Astrocyte of the cerebellum (primary cell): ENCODE measurements around the gene HS2ST1.
"Not testable (repeated sequence)": the region's sequence is repeated elsewhere in the genome, so short reads cannot be mapped to it uniquely, and the experiment has no call there.

Source experiments
- DNase-seq: peaks from one replicate; pipeline ENCODE4 v3.0.0-alpha.2; 2011; ENCODE audit warnings: low read depth
- H3K4me3 ChIP-seq: 2 replicates; pipeline ENCODE4 v1.5.1; 2011; ENCODE audit warnings: mild to moderate bottlenecking, low read depth, low read length, moderate library complexity
- CTCF ChIP-seq: IDR thresholded peaks from 2 replicates; pipeline ENCODE4 v1.5.1; 2012; ENCODE audit warnings: low read length, low read depth, moderate library complexity, mild to moderate bottlenecking; ENCODE audit errors: missing control alignments
- in situ Hi-C: cut with HindIII; loops from 2 replicates; pipeline ENCODE4 v1.10.0; 2017; ENCODE audit warnings: low sequenced_read_pairs

HS2ST1 gene

GRCh38 chr1:86998727-86999126 is 84.3 kb downstream of the HS2ST1 start:
- TF ChIP-seq CTCF, result no peak
- H3K4me3 ChIP-seq, result no peak overlapping the region
- in situ Hi-C loops, result loop anchor here (5.0 kb wide), 1 partner anchor 34 kb away; no protein-coding TSS in a partner anchor
- peak; percentile 5 for DNase-seq

- no peak for DNase-seq
- no peak overlapping the region for H3K4me3 ChIP-seq
- no peak for TF ChIP-seq CTCF
- in situ Hi-C loops, result no loop called here
These were observed 86.0 kb downstream of the HS2ST1 start for GRCh38 chr1:87000460-87000859.

GRCh38 chr1:87004857-87005256 is 90.4 kb downstream of the HS2ST1 start:
- H3K4me3 ChIP-seq, result no peak overlapping the region
- TF ChIP-seq CTCF, result no peak
- in situ Hi-C loops, result no loop called here
- DNase-seq, result no peak

GRCh38 chr1:87007323-87007722 is 92.9 kb downstream of the HS2ST1 start:
- H3K4me3 ChIP-seq, result no peak overlapping the region
- TF ChIP-seq CTCF, result no peak
- in situ Hi-C loops, result no loop called here
- no peak for DNase-seq

GRCh38 chr1:87013385-87013784 is 99.0 kb downstream of the HS2ST1 start:
- DNase-seq, H3K4me3 ChIP-seq, in situ Hi-C loops: not testable (repeated sequence)

- no peak for TF ChIP-seq CTCF
- in situ Hi-C loops, result no loop called here
- DNase-seq, result no peak
- no peak overlapping the region for H3K4me3 ChIP-seq
These were observed 103.7 kb downstream of the HS2ST1 start for GRCh38 chr1:87017998-87018672.

DNA sequence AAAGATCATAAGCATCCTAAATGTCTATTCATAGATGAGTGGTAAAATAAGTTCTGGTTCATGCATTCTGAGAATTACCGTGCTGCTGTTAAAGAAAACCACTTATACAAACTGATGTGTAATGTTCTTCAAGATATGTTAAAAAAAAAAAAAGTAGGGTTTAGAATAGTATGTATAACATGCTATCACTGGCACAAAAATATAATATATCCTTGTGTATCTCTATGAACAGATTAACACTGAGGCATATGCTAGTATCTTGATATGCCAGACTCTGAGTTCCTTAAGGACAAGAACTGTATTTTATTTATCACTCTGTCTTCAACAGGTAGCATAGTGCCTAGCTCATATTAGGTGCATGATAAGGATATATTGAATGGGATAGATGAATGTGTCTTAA is 108.9 kb downstream of the HS2ST1 start:
- no peak overlapping the region for H3K4me3 ChIP-seq
- TF ChIP-seq CTCF, result no peak
- DNase-seq, result no peak
- in situ Hi-C loops, result no loop called here
